AG09319 (cell line): ENCODE results near the gene ZNF764.

Experiments used
- DNase-seq: peaks from one replicate; pipeline ENCODE4 v3.0.0-alpha.2; 2010; ENCODE audit warnings: low read depth; ENCODE audit errors: extremely low read depth
- CTCF ChIP-seq: IDR thresholded peaks from 2 replicates; pipeline ENCODE4 v1.5.1; 2011; ENCODE audit warnings: low read depth, mild to moderate bottlenecking, inconsistent platforms, low read length, moderate library complexity

The ZNF764 gene

DNA sequence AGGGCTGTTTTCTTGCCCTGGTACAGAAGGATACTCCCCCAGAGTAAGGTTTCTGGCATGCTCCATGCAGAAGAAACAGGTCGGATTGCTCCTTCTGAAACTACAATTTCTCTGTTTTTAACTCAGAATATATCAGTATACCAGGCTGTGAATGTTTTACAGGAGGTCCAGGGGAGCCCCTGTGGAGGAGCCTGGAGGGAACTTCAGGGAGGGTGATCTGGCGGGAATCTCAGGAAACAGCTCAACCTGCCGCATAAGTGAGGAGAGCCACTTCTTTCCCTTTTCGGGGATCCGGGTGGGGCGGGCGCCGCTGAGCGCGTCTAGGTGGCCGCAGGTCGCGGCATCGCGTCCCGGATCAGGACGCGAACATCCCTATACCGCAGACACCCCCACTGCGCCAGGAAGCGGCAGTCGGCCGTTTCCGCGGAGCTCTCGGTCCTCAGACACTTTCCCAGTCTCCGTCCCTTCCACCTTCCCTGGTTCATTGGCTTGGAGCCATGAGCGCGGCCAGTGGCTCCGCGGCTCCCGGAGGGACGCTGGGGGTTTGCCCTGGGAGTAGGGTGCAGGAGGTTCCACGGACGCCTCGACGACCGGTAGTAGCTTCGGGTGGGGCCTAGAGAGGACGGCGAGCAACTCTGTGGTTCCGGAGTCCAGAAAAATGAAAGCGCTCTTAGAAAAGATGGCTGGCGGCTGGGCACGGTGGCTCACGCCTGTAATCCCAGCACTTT lies 3.1 kb upstream of the ZNF764 start:
- no peak for TF ChIP-seq CTCF
- DNase-seq = no peak

GRCh38 chr16:30559690-30560089 lies 1.5 kb upstream of the ZNF764 start:
- DNase-seq = no peak
- no peak for TF ChIP-seq CTCF

DNA sequence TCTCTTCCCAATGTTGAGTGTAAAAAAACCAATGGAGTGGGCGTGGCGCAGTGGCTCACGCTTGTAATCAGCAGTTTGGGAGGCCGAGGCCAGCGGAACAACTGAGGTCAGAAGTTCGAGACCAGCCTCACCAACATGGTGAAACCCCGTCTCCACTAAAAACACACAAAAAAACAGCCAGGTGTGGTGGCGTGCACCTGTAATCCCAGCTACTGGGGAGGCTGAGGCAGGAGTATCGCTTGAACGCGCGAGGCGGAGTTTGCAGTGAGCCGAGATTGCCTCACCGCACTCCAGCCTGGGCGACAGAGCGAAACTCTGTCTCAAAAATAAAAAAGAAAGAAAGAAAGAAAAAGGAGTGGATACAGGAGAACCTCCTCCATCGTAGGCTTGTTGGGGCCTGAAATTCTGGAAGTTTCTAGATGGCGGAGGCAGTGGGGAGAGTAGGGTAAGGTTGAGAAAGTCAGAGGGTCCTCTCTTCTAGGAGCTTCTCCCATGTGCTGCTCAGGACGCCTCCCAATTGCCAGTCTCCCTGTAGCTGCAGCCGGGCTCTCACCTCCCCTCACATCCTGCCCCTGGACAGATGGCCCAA lies 709 bp upstream of the ZNF764 start:
- no peak for TF ChIP-seq CTCF
- DNase-seq = no peak

- no peak for DNase-seq
- TF ChIP-seq CTCF = no peak
Observed at GRCh38 chr16:30557707-30557956, 542 bp downstream of the ZNF764 start.

GRCh38 chr16:30556125-30556473 lies 2.1 kb downstream of the ZNF764 start:
- DNase-seq = no peak
- TF ChIP-seq CTCF = no peak

DNA sequence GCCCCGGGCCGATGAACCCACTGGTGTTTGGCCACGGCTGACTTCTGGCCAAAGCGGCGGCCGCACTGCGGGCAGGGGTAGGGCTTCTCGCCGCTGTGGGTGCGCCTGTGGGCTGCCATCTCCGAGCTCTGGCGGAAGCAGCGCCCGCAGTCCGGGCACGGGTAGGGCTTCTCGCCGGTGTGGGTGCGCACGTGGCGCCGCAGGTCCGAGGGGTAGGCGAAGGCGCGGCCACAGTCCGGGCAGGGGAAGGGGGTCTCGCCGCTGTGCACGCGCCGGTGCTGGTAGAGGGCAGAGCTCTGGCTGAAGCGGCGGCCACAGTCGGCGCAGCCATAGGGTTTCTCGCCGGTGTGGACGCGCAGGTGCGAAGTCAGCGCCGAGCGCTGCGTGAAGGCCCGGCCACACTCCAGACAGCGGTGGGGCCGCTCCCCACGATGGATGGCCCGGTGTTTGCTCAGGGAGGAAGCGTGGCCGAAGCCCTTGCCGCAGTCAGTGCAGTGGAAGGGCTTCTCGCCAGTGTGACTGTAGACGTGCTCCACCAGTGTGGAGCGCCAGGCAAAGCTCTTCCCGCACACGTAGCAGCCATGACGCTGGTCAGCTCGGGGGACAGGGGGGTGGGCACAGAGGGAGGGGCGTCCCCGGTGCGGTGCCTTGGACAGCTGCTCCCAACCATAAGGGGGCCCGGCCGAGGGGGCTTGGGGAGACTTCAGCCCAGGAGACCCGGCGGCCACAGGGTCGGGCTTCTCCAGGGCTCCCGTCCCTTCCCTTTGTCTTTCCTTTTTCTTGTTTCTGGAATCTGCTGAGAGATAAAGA lies 2.7 kb downstream of the ZNF764 start:
- TF ChIP-seq CTCF = no peak
- no peak for DNase-seq
